Stimulated activated CD4-positive, alpha-beta T cell treated with anti-CD3 and anti-CD28 coated beads, Interleukin-2, amount 100 ng/mL, for 48 hours (primary cell): ENCODE data around the gene GAS2L1.

Experiments
- DNase-seq, 2 donors: peaks; one replicate each; pipeline ENCODE4 v3.0.0-alpha.2; 2020

GAS2L1 gene

DNA sequence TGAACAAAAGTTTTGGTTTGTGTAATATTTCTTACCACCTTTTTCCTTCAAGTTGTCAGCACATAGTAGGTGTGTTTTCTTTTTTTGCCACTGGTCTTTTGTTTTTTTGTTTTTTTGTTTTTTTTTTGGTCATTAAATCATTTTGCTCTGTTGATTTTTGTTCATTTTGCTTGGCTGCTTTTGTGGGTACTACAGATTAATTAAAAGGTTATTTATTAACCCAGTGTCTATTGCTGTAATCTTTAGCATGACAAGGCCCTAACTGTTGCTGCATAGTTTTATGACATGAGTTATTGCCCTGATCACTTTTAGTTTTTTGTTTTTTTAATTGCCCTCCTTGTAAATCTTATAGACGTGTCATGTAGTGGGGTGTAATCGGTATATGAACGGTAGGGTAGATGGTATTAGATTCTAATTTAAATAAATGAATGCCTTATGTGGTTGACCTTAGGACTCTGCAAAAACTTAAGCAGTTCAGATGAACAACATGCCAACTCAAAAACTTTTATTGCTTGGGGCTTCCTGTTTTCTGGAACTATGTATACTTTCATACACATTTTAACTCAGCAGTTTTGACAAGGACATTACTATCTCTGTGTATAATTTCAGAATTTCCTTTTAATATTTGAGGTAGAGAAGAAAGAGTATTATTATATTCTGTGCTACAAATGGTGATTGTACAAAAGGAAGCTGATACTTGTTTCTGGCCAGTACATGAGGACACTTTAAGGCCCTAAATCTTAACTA, 30.5 kb upstream of the GAS2L1 start:
- no peak for DNase-seq

DNA sequence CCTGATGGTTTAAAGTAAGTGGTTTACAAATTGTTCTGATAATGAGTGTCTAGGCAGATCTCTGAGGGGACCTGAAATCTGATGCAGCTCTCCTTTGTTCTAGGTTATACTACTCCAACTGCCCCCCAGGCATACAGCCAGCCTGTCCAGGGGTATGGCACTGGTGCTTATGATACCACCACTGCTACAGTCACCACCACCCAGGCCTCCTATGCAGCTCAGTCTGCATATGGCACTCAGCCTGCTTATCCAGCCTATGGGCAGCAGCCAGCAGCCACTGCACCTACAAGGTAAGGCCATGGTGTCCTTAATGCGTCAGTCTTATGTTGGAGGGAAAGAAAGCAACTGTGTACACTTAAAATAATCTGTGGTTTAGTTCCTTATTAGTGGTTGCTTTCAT, 28.5 kb upstream of the GAS2L1 start:
- DNase-seq, result no peak

DNA sequence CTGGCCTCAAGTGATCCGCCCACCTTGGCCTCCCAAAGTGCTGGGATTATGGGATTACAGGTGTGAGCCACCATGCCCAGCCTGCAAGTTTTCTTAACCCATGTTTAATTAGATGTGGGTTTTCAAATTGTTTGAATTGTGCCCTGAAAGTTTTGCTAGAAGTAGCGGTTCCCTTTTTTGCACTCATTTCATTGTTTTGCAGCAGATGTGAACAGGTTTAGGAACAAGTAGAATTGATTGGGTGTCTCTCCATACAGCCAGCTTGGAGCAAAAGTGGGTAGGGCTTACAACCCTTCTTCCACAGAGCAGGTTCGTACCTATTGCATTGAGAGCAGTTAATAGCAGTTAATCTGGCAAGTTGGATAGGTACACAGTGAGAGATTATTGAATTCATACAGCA, 22.3 kb upstream of the GAS2L1 start:
- no peak for DNase-seq

DNA sequence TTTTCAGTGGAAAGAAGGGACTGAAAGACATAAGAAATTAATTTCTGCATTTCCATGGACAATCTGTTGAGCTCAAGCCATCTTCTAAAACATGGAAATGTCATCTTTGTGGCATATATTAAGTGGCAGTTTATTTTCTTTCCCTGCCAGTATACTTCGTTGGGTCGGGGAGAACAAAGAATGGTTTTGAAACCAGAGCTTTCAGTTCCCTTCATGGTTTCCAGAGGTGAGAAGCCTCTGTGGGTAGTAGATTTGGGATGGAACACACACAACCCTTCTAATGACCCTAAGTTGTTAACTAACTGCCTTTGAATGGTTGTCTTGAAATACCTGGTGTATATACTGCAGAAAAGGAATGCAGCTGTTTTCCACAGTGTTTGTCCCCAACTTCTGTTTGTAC, 17.6 kb upstream of the GAS2L1 start:
- no peak for DNase-seq

DNA sequence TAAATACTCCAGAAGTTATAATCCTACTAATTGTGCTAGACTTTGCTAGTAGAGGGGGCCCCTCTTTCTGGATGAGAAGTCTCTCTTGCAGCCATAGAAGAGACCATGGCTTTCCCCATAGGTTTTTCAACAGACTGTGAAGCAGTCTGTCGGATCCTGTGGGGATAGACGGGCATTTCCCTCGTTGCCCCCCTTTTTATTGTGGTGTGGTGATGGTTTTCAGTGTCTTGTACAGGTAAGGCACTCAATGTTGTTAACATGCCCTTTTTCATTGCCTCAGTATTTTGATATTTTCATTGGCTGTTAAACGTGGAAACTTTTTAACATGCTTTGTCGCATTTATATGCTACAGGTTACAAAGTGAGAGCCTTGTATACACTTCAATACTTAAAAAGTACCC, 16.4 kb upstream of the GAS2L1 start:
- DNase-seq, result no peak

DNA sequence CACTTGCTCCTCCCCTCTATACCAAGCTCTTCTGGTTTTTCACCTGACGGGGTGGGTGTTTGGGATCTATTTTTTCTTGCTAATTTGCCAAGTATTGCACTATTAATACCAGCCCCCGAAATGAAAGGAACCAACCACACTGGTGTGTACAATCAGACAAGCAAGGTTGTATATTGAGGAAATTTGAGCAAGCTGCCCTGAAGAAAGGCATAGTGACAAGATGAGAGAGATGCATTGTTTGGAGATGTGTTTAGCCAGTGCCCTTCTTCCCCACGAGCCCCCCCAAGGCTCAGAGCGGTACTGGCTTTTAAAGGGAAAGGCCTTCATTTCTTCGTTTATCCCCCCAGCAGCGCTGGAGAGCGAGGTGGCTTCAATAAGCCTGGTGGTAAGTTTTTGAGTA, 15.2 kb upstream of the GAS2L1 start:
- no peak for DNase-seq

DNA sequence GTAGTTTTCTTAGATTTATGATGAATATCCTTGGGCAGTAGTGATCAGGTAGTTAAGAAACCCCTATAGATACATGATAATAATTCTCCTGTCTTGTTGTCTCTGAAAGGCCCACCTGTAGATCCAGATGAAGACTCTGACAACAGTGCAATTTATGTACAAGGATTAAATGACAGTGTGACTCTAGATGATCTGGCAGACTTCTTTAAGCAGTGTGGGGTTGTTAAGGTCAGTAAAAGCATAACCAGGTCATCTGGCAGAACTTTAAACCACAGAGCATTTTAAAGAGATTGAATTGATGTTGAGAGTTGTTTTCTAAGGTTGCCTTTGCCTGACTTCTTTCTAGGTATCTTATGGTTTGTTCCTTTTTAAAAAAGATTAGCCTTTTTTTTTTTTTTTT, 14.1 kb upstream of the GAS2L1 start:
- DNase-seq, result no peak

DNA sequence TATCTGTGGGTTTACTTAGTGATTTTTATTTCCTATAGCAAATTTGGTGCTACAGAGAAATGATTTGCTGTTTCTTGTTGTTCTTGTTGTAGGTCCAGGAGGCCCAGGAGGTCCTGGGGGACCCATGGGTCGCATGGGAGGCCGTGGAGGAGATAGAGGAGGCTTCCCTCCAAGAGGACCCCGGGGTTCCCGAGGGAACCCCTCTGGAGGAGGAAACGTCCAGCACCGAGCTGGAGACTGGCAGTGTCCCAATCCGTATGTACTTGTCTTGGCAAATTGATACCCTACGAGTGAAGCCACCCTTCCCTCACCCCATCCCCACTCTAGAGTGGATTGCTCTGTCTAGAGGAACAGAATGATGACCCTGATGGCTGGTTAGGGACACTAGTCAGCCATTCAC, 7.8 kb upstream of the GAS2L1 start:
- no peak for DNase-seq

DNA sequence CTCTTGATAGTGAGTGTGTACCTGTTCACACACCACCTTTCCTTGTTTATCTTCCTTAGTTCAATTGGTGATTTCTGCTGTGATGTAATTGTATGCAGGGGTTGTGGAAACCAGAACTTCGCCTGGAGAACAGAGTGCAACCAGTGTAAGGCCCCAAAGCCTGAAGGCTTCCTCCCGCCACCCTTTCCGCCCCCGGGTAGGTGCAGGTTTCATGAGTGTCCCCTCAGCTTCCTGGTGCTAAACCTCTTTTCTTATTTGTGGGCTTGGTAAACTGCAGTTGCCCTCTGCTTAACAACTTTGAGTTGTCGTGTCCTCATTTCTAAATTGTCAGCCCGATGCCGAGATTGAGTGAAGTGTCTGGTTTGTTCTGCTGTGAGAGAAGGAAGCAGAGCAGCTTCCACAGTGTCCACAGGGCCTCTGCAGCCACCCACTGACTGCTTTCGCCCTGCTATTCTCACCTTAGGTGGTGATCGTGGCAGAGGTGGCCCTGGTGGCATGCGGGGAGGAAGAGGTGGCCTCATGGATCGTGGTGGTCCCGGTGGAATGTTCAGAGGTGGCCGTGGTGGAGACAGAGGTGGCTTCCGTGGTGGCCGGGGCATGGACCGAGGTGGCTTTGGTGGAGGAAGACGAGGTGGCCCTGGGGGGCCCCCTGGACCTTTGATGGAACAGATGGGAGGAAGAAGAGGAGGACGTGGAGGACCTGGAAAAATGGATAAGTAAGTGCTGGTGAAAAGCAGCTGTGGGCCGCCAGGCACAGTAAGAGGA, 7.1 kb upstream of the GAS2L1 start:
- no peak for DNase-seq

DNA sequence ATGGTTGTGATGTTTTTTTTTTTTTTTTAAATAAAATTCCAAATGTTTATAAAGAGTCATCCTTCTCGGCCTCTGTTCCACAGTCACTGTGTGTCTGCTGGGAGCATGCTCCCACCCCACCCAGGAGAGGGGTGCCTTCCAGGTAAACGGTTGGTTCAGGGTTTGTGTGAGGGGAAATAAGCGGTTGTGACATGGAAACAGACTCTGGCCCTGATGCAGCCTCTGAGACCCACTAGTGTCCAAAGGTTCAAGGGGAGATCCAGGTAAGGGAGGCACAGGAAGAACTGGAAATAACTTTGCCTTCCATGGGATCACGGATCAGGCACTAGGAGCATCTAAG, 6.0 kb upstream of the GAS2L1 start:
- no peak for DNase-seq

DNA sequence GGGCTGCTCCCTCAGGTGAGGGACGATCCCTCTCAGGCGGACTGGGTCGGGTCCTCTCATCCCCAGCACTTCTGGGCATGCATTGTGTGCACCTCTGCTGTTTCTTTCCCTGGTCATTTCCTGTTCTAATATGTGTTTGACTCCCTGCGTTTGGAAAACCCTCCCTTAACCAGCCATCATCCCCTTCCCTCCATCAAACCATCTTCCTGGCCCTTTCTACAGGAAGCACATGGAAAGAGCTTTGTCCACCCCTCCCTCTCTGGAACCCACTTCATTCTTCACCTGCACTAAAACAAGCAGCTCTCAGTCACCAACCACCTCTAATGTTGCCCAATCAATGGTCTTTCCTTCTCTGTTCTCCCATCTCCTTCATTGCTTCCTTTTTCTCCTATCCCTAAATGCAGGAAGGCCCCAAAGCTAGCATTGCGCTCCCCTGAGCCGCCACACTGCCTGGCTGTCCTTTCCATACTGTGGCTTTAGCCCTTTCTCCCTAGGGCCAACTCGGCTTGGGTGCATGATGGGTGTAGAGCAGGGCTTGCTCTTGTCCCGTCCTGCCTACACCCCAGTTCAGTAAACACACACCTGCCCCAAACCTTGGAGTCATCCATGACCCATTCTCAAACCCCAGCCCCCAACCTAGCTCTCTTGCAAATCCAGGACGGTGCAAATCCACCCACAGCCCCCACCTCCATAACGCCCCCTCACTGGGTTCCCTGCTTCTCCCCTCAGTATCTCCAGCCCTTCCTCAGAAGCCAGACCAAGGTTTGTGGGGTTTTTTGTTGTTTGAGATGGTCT, 5.4 kb upstream of the GAS2L1 start:
- no peak for DNase-seq

DNA sequence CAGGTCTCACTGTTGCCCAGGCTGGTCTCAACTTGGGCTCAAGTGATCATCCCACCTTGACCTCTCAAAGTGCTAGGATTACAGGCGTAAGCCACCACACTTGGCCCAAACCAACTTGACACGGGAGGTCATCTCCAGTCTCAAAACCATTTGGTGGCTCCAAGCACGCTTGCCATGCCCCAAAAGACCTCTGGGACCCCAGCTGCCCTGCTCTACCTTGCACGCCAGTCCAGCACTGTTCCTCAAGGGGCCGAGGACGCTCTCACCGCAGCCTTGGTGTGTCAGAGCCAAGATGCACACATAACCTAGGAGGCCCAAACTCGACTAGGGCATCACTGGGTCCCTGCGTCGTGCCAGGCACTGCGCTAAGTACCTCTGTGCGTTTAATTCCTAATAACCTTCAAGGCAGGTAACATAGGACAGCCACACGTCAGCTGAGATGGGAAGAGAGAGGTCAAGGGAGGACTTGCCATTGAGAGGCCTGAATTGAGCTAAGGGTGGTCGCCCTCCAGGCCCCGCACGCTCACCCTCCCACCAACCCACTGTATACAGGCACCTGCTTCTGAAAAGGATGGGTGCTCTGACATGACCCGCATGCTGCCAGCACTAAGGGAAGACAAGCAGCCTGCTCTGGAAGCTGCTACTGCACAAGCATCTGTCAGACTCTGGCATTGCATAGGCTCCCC, 4.6 kb upstream of the GAS2L1 start:
- DNase-seq, result no peak

DNA sequence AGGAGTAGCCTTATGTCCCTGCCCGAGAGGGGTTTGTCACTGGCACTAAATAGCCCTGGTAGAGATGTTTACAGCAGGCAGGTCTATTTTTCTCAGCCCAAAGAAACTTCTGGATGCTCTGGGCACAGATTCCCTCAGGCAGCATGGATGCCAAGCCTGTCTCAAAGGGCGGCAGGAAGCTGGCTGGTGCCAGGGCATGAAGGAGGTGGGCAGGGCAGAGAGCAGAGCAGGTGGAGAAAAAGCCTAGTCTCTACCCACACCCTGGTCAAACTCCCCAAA, 4.1 kb upstream of the GAS2L1 start:
- no peak for DNase-seq

DNA sequence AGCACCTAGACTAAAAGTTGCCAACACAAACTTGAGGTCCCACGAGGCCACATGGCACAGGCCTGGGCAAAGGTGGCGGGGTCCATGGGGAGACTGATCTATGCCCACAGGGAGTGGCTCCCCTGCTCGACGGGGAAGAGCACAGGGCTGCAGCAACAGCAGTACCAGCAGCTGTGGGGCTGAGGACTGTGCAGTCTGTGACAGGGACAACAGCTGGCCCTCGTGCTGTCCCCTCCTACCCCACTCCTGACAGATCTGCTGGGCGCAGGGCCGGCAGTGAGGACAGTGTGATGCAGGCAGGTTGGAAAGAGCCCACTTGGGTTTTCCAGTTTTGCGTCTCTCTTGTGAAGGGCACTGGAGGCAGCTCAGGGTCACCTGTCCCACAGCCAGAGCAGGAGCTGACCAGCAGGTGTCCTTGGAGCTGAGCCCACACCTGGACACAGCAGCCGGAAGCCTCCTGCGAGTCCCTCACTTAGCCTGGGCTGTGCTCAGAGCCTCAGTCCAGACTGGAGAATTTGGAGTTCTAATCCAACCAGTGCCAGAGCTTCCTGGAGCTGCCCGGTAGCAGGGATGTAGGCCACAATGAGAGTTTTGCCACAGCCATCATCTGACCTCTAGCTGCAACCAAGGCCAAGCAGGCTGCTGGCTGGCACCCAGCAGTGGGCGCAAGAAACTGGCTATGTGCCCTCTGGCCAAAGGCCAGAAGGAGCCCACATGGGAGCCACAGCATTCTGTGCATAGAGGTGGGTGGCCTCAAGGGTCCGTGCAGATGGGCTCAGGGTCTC, 3.6 kb upstream of the GAS2L1 start:
- DNase-seq, result no peak

DNA sequence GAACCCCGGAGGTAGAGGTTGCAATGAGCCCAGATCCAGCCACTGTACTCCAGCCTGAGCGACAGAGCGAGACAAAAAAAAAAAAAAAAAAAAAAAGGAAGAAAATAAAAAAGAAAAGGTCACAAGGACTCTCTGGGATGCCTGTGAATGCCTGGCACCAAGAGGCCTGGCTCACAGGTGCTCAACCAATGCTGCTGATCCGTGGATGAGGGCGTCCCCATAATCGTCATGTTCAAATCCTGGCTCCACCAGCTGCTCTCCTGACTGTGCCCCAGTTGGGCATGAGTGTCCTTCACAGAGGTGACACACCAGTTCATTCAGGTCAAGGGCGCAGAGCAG, 645 bp upstream of the GAS2L1 start:
- no peak for DNase-seq

DNA sequence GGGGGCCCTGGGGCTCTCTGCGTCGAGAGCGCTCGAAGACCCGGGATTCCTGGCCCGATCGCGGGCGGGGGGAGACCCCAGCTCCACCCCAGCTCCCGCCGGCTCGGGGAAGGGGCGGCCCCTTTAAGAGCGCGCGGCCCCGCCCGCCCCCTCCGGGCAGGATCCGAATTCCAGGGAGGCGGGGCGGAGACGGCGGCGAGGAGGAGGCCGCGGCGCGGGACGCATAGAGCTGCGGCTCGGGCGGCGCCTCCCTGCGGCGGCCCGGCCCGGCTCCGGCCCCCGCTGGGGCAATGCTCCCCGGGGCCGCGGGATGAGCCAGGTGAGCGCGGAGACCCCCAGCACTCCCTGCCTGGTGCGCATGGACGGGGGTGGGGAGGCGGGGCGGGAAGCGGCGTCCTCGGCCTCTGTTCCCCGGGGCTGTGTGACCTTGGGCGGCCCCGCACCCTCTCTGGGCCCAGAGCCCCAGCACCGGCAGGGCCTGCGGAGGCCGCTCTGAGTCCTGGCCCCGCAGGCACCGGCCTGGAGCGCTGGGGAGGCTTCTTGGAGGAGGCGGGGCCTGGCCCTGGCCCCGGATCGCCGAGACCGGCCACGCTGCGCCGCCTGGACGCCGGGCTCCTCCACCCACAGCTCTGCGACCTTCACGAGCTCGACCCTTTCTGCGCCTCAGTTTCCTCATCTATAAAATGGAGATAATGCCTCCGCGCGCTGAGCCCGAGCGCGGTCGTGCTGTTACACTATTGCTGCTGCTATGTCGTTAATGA, 565 bp downstream of the GAS2L1 start:
- DNase-seq, result no peak

DNA sequence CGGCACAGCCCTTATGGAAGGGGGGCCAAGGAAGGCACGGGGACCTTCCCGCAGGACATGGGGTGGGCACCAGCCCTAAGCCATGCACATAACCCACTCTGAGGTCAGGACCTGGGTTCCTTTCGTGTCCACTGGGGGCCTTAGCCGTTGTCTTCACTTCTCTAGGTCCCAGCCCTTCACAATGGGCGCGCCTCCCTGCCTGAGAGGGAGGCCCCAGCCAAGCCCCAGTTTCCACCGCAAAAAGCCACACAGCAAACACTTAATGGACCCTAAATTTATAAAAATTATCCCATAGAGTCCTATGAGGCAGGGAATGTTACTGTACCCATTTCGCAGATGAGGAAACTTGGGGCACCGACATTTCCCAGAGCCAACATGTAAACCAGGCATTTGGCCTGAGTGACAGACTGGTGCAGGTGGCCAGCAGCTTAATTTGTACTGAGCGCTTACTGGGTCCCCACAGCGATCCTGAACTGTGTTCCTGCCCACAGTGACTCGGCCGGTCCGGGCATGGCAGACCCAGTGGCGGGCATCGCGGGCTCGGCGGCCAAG, 1.2 kb downstream of the GAS2L1 start:
- no peak for DNase-seq

DNA sequence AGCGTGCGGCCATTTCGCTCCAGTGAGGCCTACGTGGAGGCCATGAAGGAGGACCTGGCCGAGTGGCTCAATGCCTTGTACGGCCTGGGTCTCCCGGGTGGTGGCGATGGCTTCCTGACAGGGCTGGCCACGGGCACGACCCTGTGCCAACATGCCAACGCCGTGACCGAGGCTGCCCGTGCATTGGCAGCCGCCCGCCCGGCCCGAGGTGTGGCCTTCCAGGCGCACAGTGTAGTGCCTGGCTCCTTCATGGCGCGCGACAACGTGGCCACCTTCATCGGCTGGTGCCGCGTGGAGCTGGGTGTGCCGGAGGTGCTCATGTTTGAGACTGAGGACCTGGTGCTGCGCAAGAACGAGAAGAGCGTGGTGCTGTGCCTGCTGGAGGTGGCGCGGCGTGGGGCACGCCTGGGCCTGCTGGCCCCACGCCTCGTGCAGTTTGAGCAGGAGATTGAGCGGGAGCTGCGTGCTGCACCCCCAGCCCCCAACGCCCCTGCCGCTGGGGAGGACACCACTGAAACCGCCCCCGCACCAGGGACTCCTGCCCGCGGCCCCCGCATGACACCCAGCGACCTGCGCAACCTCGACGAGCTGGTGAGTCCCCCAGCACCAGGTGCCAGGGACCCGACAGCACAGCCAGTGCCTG, 1.8 kb downstream of the GAS2L1 start:
- DNase-seq, result no peak

DNA sequence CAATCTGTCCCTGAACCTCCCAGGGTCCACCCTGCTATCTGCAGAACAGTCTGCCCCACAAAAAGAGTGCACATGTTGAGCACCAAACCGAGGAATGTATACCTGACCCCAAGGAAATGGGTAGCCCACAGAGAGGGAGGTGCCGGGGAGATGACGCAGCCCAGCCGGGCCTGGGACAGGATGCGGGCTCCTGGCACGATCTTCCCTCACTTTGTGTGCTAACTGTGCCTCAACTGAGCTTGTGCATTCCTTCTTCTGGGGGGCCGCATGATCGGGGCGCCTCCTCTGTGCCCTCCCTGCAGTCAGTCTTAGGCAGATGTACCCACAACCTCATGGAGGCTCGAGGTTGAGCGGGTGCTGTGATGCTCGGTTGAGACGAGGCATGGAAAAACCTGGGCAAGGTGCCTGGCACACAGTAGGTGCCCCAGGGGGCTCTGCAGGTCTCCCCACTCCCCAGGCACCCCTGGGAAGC, 2.4 kb downstream of the GAS2L1 start:
- no peak for DNase-seq

DNA sequence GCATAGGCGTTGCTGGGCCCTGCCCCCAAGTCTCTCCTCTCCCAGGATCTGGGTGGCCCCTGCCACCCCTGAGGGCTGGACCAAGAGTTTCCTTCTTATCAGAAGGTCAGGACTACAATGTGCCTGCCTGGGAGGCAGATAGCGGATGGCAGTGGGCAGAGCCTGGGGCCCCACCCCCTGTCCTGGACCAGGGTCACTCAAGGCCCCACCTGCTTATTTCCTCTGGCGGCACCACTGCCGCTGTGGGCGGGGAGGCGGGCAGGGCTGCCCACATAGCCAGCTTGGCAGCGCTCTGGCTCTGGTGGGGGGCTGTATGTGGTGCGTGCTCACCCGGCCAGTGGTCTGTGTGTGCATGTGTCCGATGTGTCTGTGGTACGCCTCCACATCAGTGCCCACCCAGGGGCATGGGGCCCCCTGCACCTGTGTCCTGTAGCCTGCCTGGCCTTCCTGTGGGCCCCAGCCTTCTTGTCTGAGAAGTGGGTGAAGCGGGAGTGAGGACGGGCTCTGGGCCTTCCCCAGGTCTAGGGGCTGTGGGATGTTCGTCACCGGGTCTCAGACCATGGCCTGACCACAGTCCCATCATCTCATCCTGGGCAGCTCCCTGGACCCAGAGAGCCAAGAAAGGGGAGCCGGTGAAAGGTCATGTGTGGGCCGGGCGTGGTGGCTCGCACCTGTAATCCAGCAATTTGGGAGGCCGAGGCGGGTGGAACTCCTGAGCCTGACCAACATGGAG, 3.0 kb downstream of the GAS2L1 start:
- no peak for DNase-seq
